GM21619 (cell line): ENCODE results near the gene ASTN1.

Experiments used
- ATAC-seq: cut with Tn5 transposase; IDR thresholded peaks from one replicate; pipeline ENCODE4 v1.9.1; 2021; ENCODE audit not compliant: unreplicated experiment

The ASTN1 gene

GRCh38 chr1:176934370-176934769 is 230.1 kb downstream of the ASTN1 start:
- no peak for ATAC-seq

- no peak for ATAC-seq
Measured at GRCh38 chr1:176932114-176933104, 232.1 kb downstream of the ASTN1 start.

- ATAC-seq, result no peak
Measured at GRCh38 chr1:176931526-176931925, 233.0 kb downstream of the ASTN1 start.

- no peak for ATAC-seq
Measured at GRCh38 chr1:176926330-176927086, 238.0 kb downstream of the ASTN1 start.

GRCh38 chr1:176925223-176925622 is 239.3 kb downstream of the ASTN1 start:
- no peak for ATAC-seq

GRCh38 chr1:176923283-176923682 is 241.2 kb downstream of the ASTN1 start:
- ATAC-seq, result no peak

GRCh38 chr1:176919386-176920378 is 244.8 kb downstream of the ASTN1 start:
- no peak for ATAC-seq

- no peak for ATAC-seq
Measured at GRCh38 chr1:176905648-176906047, 258.9 kb downstream of the ASTN1 start.

- ATAC-seq, result no peak
Measured at GRCh38 chr1:176904057-176904751, 260.3 kb downstream of the ASTN1 start.

GRCh38 chr1:176903474-176903873 is 261.0 kb downstream of the ASTN1 start:
- no peak for ATAC-seq

- ATAC-seq, result no peak
Measured at GRCh38 chr1:176899321-176899720, 265.2 kb downstream of the ASTN1 start.

GRCh38 chr1:176897350-176898236 is 266.9 kb downstream of the ASTN1 start:
- ATAC-seq, result peak; percentile 77

GRCh38 chr1:176896216-176896615 is 268.3 kb downstream of the ASTN1 start:
- no peak for ATAC-seq

- ATAC-seq, result no peak
Measured at GRCh38 chr1:176894450-176894849, 270.1 kb downstream of the ASTN1 start.

- no peak for ATAC-seq
Measured at GRCh38 chr1:176893625-176894352, 270.7 kb downstream of the ASTN1 start.

- ATAC-seq, result no peak
Measured at GRCh38 chr1:176888471-176889032, 276.0 kb downstream of the ASTN1 start.

GRCh38 chr1:176885751-176886150 is 278.8 kb downstream of the ASTN1 start:
- no peak for ATAC-seq

- no peak for ATAC-seq
Measured at GRCh38 chr1:176885341-176885740, 279.2 kb downstream of the ASTN1 start.
